Measurements from ENCODE around the gene RPIA. TPM values are rescaled to one million over a fixed set of nuclear protein-coding genes. Genes with fewer than 3 reads are reported as not detected.

The RPIA gene
- total and polyA plus RNA-seq, 10 donors: 11.3 to 43.2 (median 25.2) TPM

GRCh38 chr2:88654714-88655113, 36.8 kb upstream of the RPIA start:
- H3K36me3 ChIP-seq: no peaks in the 10 kb centered on the region
- no peak overlapping the region for H3K27ac ChIP-seq
- 66 to 88% (median 78%) methylated on average over 2 of the region's 2 CpGs for WGBS, 5 donors
- H3K4me3 ChIP-seq: no peak overlapping the region
- intact Hi-C loops (cut with DNase I; ENCODE audit: low total_unique reads): no loop called here
- peaks cover 0 to 7% (median 0%) of the 10 kb centered on the region in 6 donors for H3K4me1 ChIP-seq
- TF ChIP-seq POLR2A (IDR thresholded peaks at IDR 0.05) (no peak), CTCF (IDR thresholded peaks at IDR 0.05 in 8 of 11, conservative IDR thresholded peaks at IDR 0.05 in 3 of 11) (no peak), POLR2AphosphoS5 (IDR thresholded peaks at IDR 0.05) (no peak)
- DNase-seq: no peak
- no peaks in the 10 kb centered on the region for H3K27me3 ChIP-seq (replicated peaks in 1 of 7)
- H3K9me3 ChIP-seq: no peaks in the 10 kb centered on the region

GRCh38 chr2:88656690-88657089, 34.8 kb upstream of the RPIA start:
- Histone ChIP-seq H3K27me3 (replicated peaks in 1 of 7) (no peaks in the 10 kb centered on the region), H3K27ac (no peak overlapping the region), H3K4me1 (peaks cover 0 to 7% (median 0%) of the 10 kb centered on the region in 6 donors), H3K36me3 (no peaks in the 10 kb centered on the region), H3K4me3 (no peak overlapping the region), H3K9me3 (no peaks in the 10 kb centered on the region)
- TF ChIP-seq POLR2AphosphoS5 (IDR thresholded peaks at IDR 0.05) (no peak), CTCF (IDR thresholded peaks at IDR 0.05 in 8 of 11, conservative IDR thresholded peaks at IDR 0.05 in 3 of 11) (no peak), POLR2A (IDR thresholded peaks at IDR 0.05) (no peak)
- 83 to 97% (median 92%) methylated on average over 3 of the region's 3 CpGs for WGBS, 5 donors
- intact Hi-C loops (cut with DNase I; ENCODE audit: low total_unique reads): no loop called here
- DNase-seq: no peak

GRCh38 chr2:88657131-88657530, 34.3 kb upstream of the RPIA start:
- H3K9me3 ChIP-seq: no peaks in the 10 kb centered on the region
- no peaks in the 10 kb centered on the region for H3K36me3 ChIP-seq
- no peaks in the 10 kb centered on the region for H3K27me3 ChIP-seq (replicated peaks in 1 of 7)
- H3K4me3 ChIP-seq: no peak overlapping the region
- intact Hi-C loops (cut with DNase I; ENCODE audit: low total_unique reads): no loop called here
- H3K27ac ChIP-seq: no peak overlapping the region
- peaks cover 0 to 7% (median 0%) of the 10 kb centered on the region in 6 donors for H3K4me1 ChIP-seq
- WGBS, 5 donors: 91 to 100% (median 96%) methylated on average over 2 of the region's 2 CpGs
- DNase-seq: no peak
- TF ChIP-seq CTCF (IDR thresholded peaks at IDR 0.05 in 8 of 11, conservative IDR thresholded peaks at IDR 0.05 in 3 of 11) (no peak), POLR2A (IDR thresholded peaks at IDR 0.05) (no peak)

GRCh38 chr2:88658326-88658725, 33.1 kb upstream of the RPIA start:
- no peak for DNase-seq
- 50 to 65% (median 60%) methylated on average over 3 of the region's 3 CpGs for WGBS, 5 donors

More at GRCh38 chr2:88658326-88658725, 33.1 kb upstream of the RPIA start:
- TF ChIP-seq CTCF (IDR thresholded peaks at IDR 0.05 in 8 of 11, conservative IDR thresholded peaks at IDR 0.05 in 3 of 11): no peak
- no peak for TF ChIP-seq POLR2A (IDR thresholded peaks at IDR 0.05)
- no peak for TF ChIP-seq POLR2AphosphoS5 (IDR thresholded peaks at IDR 0.05)
- Histone ChIP-seq H3K36me3 (no peaks in the 10 kb centered on the region), H3K4me3 (no peak overlapping the region), H3K4me1 (peaks cover 0 to 7% (median 0%) of the 10 kb centered on the region in 6 donors), H3K9me3 (no peaks in the 10 kb centered on the region), H3K27ac (peak overlapping the region in 6 of 8 donors; percentile 32 to 73 (median 62)), H3K27me3 (replicated peaks in 1 of 7) (no peaks in the 10 kb centered on the region)
- intact Hi-C loops (cut with DNase I; ENCODE audit: low total_unique reads): no loop called here
